ENCODE data around the gene MYH6. TPM values are rescaled to one million over a fixed set of nuclear protein-coding genes. Genes with fewer than 3 reads are reported as not detected.

Gene MYH6
- polyA plus RNA-seq, 3 donors: not detected

- TF ChIP-seq CTCF (IDR thresholded peaks at IDR 0.05): no peak
- Histone ChIP-seq H3K27me3 (ENCODE audit: control insufficient read depth in 2 of 2, insufficient read depth in 2 of 2, low read length in 2 of 2) (no peaks in the 10 kb centered on the region), H3K79me2 (ENCODE audit: insufficient read depth, low read length) (no peaks in the 10 kb centered on the region), H3K4me2 (replicated peaks; ENCODE audit: extremely low read depth, low read length, poor library complexity, severe bottlenecking) (no peak overlapping the region), H2AFZ (ENCODE audit: insufficient read depth, low read depth, low read length, poor library complexity, severe bottlenecking) (no peak overlapping the region), H3K36me3 (replicated peaks in 1 of 2; ENCODE audit: control insufficient read depth in 1 of 2, insufficient read depth in 2 of 2, low read length in 2 of 2) (no peaks in the 10 kb centered on the region), H3K4me3 (replicated peaks in 1 of 3; ENCODE audit: low read depth in 2 of 3, low read length in 3 of 3) (no peak overlapping the region), H3K9ac (ENCODE audit: insufficient read depth, low read length, poor library complexity, severe bottlenecking) (no peak overlapping the region), H4K20me1 (ENCODE audit: insufficient read depth, low read length) (no peaks in the 10 kb centered on the region), H3K9me3 (replicated peaks in 1 of 2; ENCODE audit: control insufficient read depth in 1 of 2, insufficient read depth in 1 of 2, low read length in 2 of 2) (no peaks in the 10 kb centered on the region), H3K27ac (ENCODE audit: low read depth in 1 of 2, low read length in 2 of 2) (no peak overlapping the region), H3K4me1 (ENCODE audit: control insufficient read depth in 1 of 2, insufficient read depth in 2 of 2, low read length in 2 of 2) (no peaks in the 10 kb centered on the region)
- intact Hi-C loops (cut with micrococcal nuclease): no loop called here
- no peaks in the 10 kb centered on the region for H3K4me1 Mint-ChIP-seq
- DNase-seq: no peak
- H3K9me3 Mint-ChIP-seq: no peaks in the 10 kb centered on the region
- H3K36me3 Mint-ChIP-seq: no peaks in the 10 kb centered on the region
- H3K27me3 Mint-ChIP-seq (ENCODE audit: low read depth in 3 of 3): peaks cover 2 to 12% (median 6%) of the 10 kb centered on the region in 3 donors
- 98% methylated on average over 9 of the region's 10 CpGs for WGBS (ENCODE audit: insufficient coverage)
- no peak overlapping the region for H3K27ac Mint-ChIP-seq
- H3K4me3 Mint-ChIP-seq: peak overlapping the region in 1 of 2 donors; percentile 6
These were observed 17.1 kb upstream of the MYH6 start for GRCh38 chr14:23425169-23425568.

- Histone ChIP-seq H3K27ac (ENCODE audit: low read depth in 1 of 2, low read length in 2 of 2) (no peak overlapping the region), H3K4me2 (replicated peaks; ENCODE audit: extremely low read depth, low read length, poor library complexity, severe bottlenecking) (no peak overlapping the region), H4K20me1 (ENCODE audit: insufficient read depth, low read length) (no peaks in the 10 kb centered on the region), H3K9ac (ENCODE audit: insufficient read depth, low read length, poor library complexity, severe bottlenecking) (no peak overlapping the region), H3K79me2 (ENCODE audit: insufficient read depth, low read length) (no peaks in the 10 kb centered on the region), H3K4me1 (ENCODE audit: control insufficient read depth in 1 of 2, insufficient read depth in 2 of 2, low read length in 2 of 2) (no peaks in the 10 kb centered on the region), H3K36me3 (replicated peaks in 1 of 2; ENCODE audit: control insufficient read depth in 1 of 2, insufficient read depth in 2 of 2, low read length in 2 of 2) (no peaks in the 10 kb centered on the region), H3K4me3 (replicated peaks in 1 of 3; ENCODE audit: low read depth in 2 of 3, low read length in 3 of 3) (no peak overlapping the region), H3K27me3 (ENCODE audit: control insufficient read depth in 2 of 2, insufficient read depth in 2 of 2, low read length in 2 of 2) (no peaks in the 10 kb centered on the region), H2AFZ (ENCODE audit: insufficient read depth, low read depth, low read length, poor library complexity, severe bottlenecking) (no peak overlapping the region), H3K9me3 (replicated peaks in 1 of 2; ENCODE audit: control insufficient read depth in 1 of 2, insufficient read depth in 1 of 2, low read length in 2 of 2) (no peaks in the 10 kb centered on the region)
- peaks cover 4 to 12% (median 4%) of the 10 kb centered on the region in 3 donors for H3K27me3 Mint-ChIP-seq (ENCODE audit: low read depth in 3 of 3)
- no peak for TF ChIP-seq CTCF (IDR thresholded peaks at IDR 0.05)
- DNase-seq: no peak
- 94% methylated on average over 6 of the region's 6 CpGs for WGBS (ENCODE audit: insufficient coverage)
- intact Hi-C loops (cut with micrococcal nuclease): no loop called here
- no peak overlapping the region for H3K4me3 Mint-ChIP-seq
- no peaks in the 10 kb centered on the region for H3K9me3 Mint-ChIP-seq
- no peak overlapping the region for H3K27ac Mint-ChIP-seq
- no peaks in the 10 kb centered on the region for H3K4me1 Mint-ChIP-seq
- H3K36me3 Mint-ChIP-seq: no peaks in the 10 kb centered on the region
These were observed 15.6 kb upstream of the MYH6 start for GRCh38 chr14:23423657-23424056.
